Stomach (tissue), 4 donors: ENCODE measurements around the gene GET4.

Experiments used
- CTCF ChIP-seq, 7 experiments: fragments of 450-650 bp in 4 of 7; fragments of 200-600 bp in 3 of 7; sonication (generic) in 3 of 7; IDR thresholded peaks; one replicate each; pipeline ENCODE4 v1.5.1; 2016 to 2019; ENCODE audit warnings: antibody characterized with exemption in 7 of 7, control low read depth in 2 of 7, mild to moderate bottlenecking in 1 of 7
- POLR2A ChIP-seq, 4 donors: fragments of 450-650 bp; IDR thresholded peaks; one replicate each; pipeline ENCODE4 v1.6.1; 2016; ENCODE audit warnings: antibody characterized with exemption in 4 of 4, control low read depth in 2 of 4, mild to moderate bottlenecking in 1 of 4, moderate library complexity in 1 of 4

GRCh38 chr7:888081-889024 lies 12.0 kb downstream of the GET4 start:
- TF ChIP-seq CTCF (IDR thresholded peaks at IDR 0.05) (no peak), POLR2A (IDR thresholded peaks at IDR 0.05) (no peak)
